ENCODE measurements around the gene SEC24B. TPM values are rescaled to one million over a fixed set of nuclear protein-coding genes. Genes with fewer than 3 reads are reported as not detected.

SEC24B gene
- total RNA-seq, 1 donor from 2014 or later: 49.6 TPM

GRCh38 chr4:109414938-109415337, 18.7 kb upstream of the SEC24B start:
- H3K27ac Mint-ChIP-seq (ENCODE audit: unreplicated experiment): no peak overlapping the region
- no peak overlapping the region for H3K4me3 Mint-ChIP-seq (ENCODE audit: unreplicated experiment)
- no peak for DNase-seq (ENCODE audit: low spot score)
- no peaks in the 10 kb centered on the region for H3K9me3 Mint-ChIP-seq (ENCODE audit: unreplicated experiment)
- TF ChIP-seq, protein P1, sequence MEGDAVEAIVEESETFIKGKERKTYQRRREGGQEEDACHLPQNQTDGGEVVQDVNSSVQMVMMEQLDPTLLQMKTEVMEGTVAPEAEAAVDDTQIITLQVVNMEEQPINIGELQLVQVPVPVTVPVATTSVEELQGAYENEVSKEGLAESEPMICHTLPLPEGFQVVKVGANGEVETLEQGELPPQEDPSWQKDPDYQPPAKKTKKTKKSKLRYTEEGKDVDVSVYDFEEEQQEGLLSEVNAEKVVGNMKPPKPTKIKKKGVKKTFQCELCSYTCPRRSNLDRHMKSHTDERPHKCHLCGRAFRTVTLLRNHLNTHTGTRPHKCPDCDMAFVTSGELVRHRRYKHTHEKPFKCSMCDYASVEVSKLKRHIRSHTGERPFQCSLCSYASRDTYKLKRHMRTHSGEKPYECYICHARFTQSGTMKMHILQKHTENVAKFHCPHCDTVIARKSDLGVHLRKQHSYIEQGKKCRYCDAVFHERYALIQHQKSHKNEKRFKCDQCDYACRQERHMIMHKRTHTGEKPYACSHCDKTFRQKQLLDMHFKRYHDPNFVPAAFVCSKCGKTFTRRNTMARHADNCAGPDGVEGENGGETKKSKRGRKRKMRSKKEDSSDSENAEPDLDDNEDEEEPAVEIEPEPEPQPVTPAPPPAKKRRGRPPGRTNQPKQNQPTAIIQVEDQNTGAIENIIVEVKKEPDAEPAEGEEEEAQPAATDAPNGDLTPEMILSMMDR (IDR thresholded peaks at IDR 0.05; ENCODE audit: unreplicated experiment): no peak
- H3K27me3 Mint-ChIP-seq (ENCODE audit: unreplicated experiment): no peaks in the 10 kb centered on the region
- no peaks in the 10 kb centered on the region for H3K36me3 Mint-ChIP-seq (ENCODE audit: low read depth, unreplicated experiment)
- H3K4me1 Mint-ChIP-seq (ENCODE audit: unreplicated experiment): peaks cover 42% of the 10 kb centered on the region

DNA sequence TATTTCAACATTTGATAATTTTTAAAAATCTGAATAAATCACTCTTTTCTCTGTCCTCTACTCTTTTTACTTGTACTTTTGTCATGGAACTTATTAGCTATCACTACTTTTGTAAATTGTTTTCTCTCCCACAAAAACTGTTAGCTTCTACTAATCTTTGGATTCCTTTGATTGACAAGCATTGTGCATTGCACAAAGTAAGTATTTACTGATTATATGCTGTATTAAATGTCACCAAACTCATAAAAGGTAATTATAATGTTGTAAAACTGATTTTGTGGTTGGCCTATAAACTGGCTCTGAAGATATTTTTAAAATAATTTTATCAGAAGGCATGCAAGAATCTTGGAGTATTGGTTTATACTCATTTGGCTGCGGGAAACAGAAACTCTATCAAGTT, 15.0 kb upstream of the SEC24B start:
- TF ChIP-seq, protein P1 (IDR thresholded peaks at IDR 0.05; ENCODE audit: unreplicated experiment): no peak
- Mint-ChIP-seq H3K4me1 (ENCODE audit: unreplicated experiment) (peaks cover 23% of the 10 kb centered on the region), H3K27ac (ENCODE audit: unreplicated experiment) (no peak overlapping the region), H3K9me3 (ENCODE audit: unreplicated experiment) (no peaks in the 10 kb centered on the region), H3K4me3 (ENCODE audit: unreplicated experiment) (no peak overlapping the region), H3K36me3 (ENCODE audit: low read depth, unreplicated experiment) (no peaks in the 10 kb centered on the region), H3K27me3 (ENCODE audit: unreplicated experiment) (no peaks in the 10 kb centered on the region)
- DNase-seq (ENCODE audit: low spot score): no peak

DNA sequence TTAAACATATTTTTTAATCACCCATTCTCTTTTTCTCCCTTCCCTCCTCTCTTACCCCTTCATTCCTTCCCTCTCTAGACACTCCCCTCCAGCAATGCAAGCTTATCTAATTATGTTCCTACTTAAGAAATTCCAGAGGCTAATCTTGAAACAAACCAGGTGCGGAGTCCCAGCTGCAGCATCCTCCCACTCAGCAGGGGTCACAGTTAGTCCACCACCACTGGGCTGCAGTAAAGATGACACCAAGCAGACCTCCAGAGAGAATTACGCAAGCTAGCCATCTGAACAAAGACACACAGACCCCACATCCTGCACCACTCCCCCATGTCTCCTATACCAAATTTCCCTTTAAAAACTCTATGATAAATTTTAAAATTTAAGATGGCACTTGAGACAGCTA, 13.9 kb upstream of the SEC24B start:
- TF ChIP-seq, protein P1 (IDR thresholded peaks at IDR 0.05; ENCODE audit: unreplicated experiment): no peak
- no peak overlapping the region for H3K27ac Mint-ChIP-seq (ENCODE audit: unreplicated experiment)
- no peak overlapping the region for H3K4me3 Mint-ChIP-seq (ENCODE audit: unreplicated experiment)
- no peaks in the 10 kb centered on the region for H3K36me3 Mint-ChIP-seq (ENCODE audit: low read depth, unreplicated experiment)
- H3K9me3 Mint-ChIP-seq (ENCODE audit: unreplicated experiment): no peaks in the 10 kb centered on the region
- no peak for DNase-seq (ENCODE audit: low spot score)
- no peaks in the 10 kb centered on the region for H3K27me3 Mint-ChIP-seq (ENCODE audit: unreplicated experiment)
- H3K4me1 Mint-ChIP-seq (ENCODE audit: unreplicated experiment): peaks cover 16% of the 10 kb centered on the region

- TF ChIP-seq, protein P1 (IDR thresholded peaks at IDR 0.05; ENCODE audit: unreplicated experiment): no peak
- no peak overlapping the region for H3K27ac Mint-ChIP-seq (ENCODE audit: unreplicated experiment)
- peaks cover 7% of the 10 kb centered on the region for H3K4me1 Mint-ChIP-seq (ENCODE audit: unreplicated experiment)
- no peaks in the 10 kb centered on the region for H3K36me3 Mint-ChIP-seq (ENCODE audit: low read depth, unreplicated experiment)
- peaks cover 1% of the 10 kb centered on the region for H3K27me3 Mint-ChIP-seq (ENCODE audit: unreplicated experiment)
- no peak overlapping the region for H3K4me3 Mint-ChIP-seq (ENCODE audit: unreplicated experiment)
- no peaks in the 10 kb centered on the region for H3K9me3 Mint-ChIP-seq (ENCODE audit: unreplicated experiment)
- DNase-seq (ENCODE audit: low spot score): no peak
Measured at GRCh38 chr4:109424093-109424841, 9.3 kb upstream of the SEC24B start.

DNA sequence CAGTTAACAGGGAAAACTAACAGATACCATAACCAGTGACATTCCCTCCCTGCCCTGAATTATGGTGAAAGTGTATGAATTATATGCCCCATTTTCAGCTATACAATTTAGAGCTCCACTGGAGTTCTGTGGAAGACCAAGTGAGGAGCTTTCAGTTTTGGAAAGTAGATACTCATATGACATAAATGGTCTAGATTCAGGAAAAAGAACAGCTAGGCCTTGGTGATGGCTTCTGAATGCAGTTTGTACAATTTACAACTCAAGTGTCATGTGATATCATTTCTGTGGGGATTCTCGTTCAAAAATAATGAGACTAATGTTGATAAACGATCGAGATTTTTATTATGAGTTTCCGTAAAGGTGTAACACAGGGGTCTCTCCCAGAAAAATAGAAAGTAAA, 8.2 kb upstream of the SEC24B start:
- Mint-ChIP-seq H3K36me3 (ENCODE audit: low read depth, unreplicated experiment) (no peaks in the 10 kb centered on the region), H3K27me3 (ENCODE audit: unreplicated experiment) (peaks cover 1% of the 10 kb centered on the region), H3K27ac (ENCODE audit: unreplicated experiment) (no peak overlapping the region), H3K4me1 (ENCODE audit: unreplicated experiment) (no peaks in the 10 kb centered on the region), H3K9me3 (ENCODE audit: unreplicated experiment) (no peaks in the 10 kb centered on the region), H3K4me3 (ENCODE audit: unreplicated experiment) (no peak overlapping the region)
- TF ChIP-seq, protein P1 (IDR thresholded peaks at IDR 0.05; ENCODE audit: unreplicated experiment): no peak
- DNase-seq (ENCODE audit: low spot score): no peak
